ENCODE measurements around the gene FBLN1. TPM values are rescaled to one million over a fixed set of nuclear protein-coding genes. Genes with fewer than 3 reads are reported as not detected.

Gene FBLN1
- polyA plus RNA-seq, 1 experiment, result 241 TPM

DNA sequence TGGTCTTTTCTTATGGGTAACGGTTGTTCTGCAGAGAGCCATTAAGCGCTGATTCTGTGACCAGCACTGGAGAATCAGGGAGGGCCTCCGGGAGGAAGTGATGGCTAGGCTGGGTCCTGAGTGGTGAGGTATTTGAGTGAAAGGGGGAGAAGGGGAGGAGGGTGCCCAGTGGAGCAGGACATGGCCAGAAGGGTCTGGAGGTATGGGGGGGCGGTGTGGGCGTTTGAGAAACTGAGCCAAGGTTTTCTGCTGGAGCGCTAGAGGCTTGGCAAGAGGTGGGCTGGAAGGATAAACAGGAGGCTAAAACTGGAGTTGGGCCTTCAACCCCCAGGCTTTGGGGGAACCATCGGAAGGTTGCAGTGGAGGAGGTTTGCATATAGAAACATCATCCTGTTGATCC lies 72.5 kb downstream of the FBLN1 start:
- TF ChIP-seq, protein P1, sequence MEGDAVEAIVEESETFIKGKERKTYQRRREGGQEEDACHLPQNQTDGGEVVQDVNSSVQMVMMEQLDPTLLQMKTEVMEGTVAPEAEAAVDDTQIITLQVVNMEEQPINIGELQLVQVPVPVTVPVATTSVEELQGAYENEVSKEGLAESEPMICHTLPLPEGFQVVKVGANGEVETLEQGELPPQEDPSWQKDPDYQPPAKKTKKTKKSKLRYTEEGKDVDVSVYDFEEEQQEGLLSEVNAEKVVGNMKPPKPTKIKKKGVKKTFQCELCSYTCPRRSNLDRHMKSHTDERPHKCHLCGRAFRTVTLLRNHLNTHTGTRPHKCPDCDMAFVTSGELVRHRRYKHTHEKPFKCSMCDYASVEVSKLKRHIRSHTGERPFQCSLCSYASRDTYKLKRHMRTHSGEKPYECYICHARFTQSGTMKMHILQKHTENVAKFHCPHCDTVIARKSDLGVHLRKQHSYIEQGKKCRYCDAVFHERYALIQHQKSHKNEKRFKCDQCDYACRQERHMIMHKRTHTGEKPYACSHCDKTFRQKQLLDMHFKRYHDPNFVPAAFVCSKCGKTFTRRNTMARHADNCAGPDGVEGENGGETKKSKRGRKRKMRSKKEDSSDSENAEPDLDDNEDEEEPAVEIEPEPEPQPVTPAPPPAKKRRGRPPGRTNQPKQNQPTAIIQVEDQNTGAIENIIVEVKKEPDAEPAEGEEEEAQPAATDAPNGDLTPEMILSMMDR (IDR thresholded peaks at IDR 0.05; ENCODE audit: low read depth, low read length), result no peak
- H3K27me3 ChIP-seq (ENCODE audit: control insufficient read depth, insufficient read depth, low read length), result no peaks in the 10 kb centered on the region
- H3K9me3 ChIP-seq (ENCODE audit: control insufficient read depth, insufficient read depth, low read length), result peaks cover 7% of the 10 kb centered on the region
- DNase-seq (ENCODE audit: low read depth, low spot score), result no peak
- POLR2A ChIA-PET, result no interaction called here
- CTCF ChIA-PET, result interaction anchor here (0.7 kb wide), 2 partner anchors 193 to 277 kb away, joined by 4 to 7 read pairs; no protein-coding TSS in a partner anchor
- H3K4me3 ChIP-seq (ENCODE audit: low read depth, low read length), result no peak overlapping the region
- H3K27ac ChIP-seq (ENCODE audit: low read depth, low read length), result peak overlapping the region; percentile 31

DNA sequence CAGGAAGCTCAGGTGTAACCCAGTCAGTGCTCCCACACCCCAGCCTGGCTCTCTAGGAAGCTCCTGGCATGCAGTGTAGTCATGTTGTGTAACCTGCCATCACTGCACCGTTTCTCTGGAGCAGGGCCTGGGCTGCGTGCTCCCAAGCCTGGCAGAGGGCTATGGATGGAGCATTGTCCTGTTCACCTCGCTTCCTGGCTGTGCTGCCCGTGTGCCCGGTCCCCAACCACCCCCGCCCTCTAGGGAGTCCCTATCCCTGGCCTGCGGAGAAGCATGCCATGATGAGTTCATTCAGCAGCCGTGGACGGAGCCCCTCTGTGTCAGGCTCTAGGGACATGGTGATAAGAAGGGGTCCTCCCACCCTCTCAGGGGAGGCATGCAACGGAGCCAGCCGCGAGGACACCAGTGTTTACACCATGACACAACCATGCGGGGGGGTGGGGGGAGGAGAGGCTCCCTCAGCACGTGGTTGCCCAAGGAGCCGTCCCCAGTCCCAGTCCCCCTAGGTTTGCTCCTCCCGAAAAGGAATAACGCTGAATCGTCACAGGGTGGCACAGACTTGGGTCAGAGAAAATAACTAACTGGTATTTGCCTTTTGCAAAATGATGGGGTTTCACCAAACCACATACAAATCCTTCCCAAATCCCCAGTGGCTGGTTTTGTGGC lies 73.1 kb downstream of the FBLN1 start:
- no peak for DNase-seq (ENCODE audit: low read depth, low spot score)
- Histone ChIP-seq H3K9me3 (ENCODE audit: control insufficient read depth, insufficient read depth, low read length) (peaks cover 5% of the 10 kb centered on the region), H3K27me3 (ENCODE audit: control insufficient read depth, insufficient read depth, low read length) (no peaks in the 10 kb centered on the region), H3K4me3 (ENCODE audit: low read depth, low read length) (no peak overlapping the region), H3K27ac (ENCODE audit: low read depth, low read length) (peak overlapping the region; percentile 31)
- POLR2A ChIA-PET, result no interaction called here
- CTCF ChIA-PET, result no interaction called here
- TF ChIP-seq, protein P1 (IDR thresholded peaks at IDR 0.05; ENCODE audit: low read depth, low read length), result no peak

DNA sequence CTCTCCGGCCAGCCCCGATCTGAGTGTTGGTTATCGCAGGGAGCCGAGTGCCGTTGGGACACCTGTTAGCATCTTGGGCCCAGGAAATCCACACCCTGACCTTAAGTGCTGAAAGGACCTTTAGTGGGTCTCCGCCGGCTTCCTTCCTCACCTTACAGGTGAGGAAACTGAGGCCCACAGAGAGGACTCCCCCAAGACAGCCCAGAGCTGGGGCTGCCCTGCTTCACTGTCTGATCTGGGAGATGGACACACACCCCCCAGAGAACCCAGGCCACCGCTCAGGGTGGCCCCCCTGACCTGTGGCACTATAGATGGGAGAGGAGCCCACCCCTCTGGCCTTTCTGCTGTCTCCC lies 73.6 kb downstream of the FBLN1 start:
- Histone ChIP-seq H3K4me3 (ENCODE audit: low read depth, low read length) (no peak overlapping the region), H3K9me3 (ENCODE audit: control insufficient read depth, insufficient read depth, low read length) (peaks cover 2% of the 10 kb centered on the region), H3K27ac (ENCODE audit: low read depth, low read length) (no peak overlapping the region), H3K27me3 (ENCODE audit: control insufficient read depth, insufficient read depth, low read length) (no peaks in the 10 kb centered on the region)
- DNase-seq (ENCODE audit: low read depth, low spot score), result no peak
- ChIA-PET POLR2A (no interaction called here), CTCF (no interaction called here)
- TF ChIP-seq, protein P1 (IDR thresholded peaks at IDR 0.05; ENCODE audit: low read depth, low read length), result no peak

DNA sequence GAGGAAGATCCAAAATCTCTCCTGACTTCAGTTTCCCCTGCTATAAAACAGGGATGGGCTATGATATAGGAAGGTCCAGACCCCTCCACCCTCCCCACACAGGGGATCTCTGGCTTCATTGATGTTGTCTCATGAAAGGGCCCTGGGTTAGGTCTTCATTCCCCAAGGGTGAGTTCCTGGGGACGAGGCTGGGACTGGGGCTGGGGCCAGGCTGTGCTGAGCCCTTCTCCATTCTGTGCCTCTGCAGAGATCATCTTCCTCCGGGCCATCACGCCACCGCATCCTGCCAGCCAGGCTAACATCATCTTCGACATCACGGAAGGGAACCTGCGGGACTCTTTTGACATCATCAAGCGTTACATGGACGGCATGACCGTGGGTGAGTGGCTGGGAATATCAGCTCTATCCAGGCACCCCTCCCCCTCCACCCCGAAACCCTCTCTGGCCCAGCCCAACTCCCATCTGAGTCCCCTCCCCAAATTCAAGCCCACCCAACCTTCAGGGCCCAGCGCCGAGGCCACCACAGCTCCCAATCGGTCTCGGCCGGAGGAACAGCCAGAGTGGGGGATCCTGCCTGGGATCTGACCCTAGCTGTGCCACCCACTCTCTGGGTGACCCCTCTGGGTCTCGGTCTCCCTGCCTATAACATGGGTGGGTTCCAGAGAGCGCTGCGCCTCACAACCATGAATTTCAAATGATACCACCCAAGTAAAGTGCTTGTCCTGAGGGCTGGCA lies 74.2 kb downstream of the FBLN1 start:
- Histone ChIP-seq H3K27ac (ENCODE audit: low read depth, low read length) (no peak overlapping the region), H3K27me3 (ENCODE audit: control insufficient read depth, insufficient read depth, low read length) (no peaks in the 10 kb centered on the region), H3K4me3 (ENCODE audit: low read depth, low read length) (no peak overlapping the region), H3K9me3 (ENCODE audit: control insufficient read depth, insufficient read depth, low read length) (no peaks in the 10 kb centered on the region; the same call in none of the 2 replicates)
- ChIA-PET POLR2A (no interaction called here), CTCF (interaction anchor here (0.7 to 2.1 kb wide), 8 partner anchors 11 to 407 kb away, joined by 3 to 14 read pairs (median 4); no protein-coding TSS in a partner anchor)
- TF ChIP-seq, protein P1 (IDR thresholded peaks at IDR 0.05; ENCODE audit: low read depth, low read length), result no peak
- no peak for DNase-seq (ENCODE audit: low read depth, low spot score)

All from AG04450 (cell line).